ENCODE results near the gene PPP1R13B. TPM values are rescaled to one million over a fixed set of nuclear protein-coding genes. Genes with fewer than 3 reads are reported as not detected.

The PPP1R13B gene
- total RNA-seq, 3 donors from 2014 or later = 6.4 to 21.8 (median 18.4) TPM

DNA sequence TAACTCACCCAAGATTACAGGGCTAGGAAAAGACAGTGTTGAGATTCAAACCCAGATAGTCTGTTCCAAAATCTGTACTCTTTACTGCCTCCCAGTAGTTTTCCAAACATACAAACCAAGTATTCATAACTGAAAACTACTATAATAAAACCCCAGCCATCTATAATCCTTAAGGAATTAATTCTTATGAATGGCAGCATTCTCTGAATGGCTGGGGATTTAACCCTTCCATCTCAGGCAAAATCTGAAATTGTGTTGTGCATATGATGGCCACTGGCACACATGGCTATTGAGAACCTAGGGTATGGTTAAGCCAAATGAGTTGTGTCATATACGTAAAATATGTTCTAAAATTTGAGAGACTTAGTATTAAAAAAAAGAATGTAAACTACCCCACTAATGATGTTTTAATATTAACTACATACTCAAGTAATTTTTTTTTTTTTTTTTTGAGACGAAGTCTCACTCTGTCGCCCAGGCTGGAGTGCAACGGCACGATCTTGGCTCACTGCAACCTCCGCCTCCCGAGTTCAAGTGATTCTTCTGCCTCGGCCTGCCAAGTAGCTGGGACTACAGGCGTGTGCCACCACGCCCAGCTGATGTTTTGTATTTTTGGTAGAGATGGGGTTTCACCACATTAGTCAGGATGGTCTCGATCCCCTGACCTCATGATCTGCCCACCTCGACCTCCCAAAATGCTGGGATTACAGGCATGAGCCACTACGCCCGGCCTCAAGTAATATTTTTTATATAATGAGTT is 16.7 kb downstream of the PPP1R13B start:
- H3K36me3 ChIP-seq = no peaks in the 10 kb centered on the region
- H3K4me1 ChIP-seq = no peaks in the 10 kb centered on the region
- no peak for DNase-seq (ENCODE audit: low spot score in 2 of 2)
- intact Hi-C loops (cut with DNase I; ENCODE audit: low total_unique reads) = loop anchor here (10.0 kb wide), 1 partner anchor 1836 kb away; no protein-coding TSS in a partner anchor
- no peak overlapping the region for H3K4me3 ChIP-seq
- TF ChIP-seq, protein P1, sequence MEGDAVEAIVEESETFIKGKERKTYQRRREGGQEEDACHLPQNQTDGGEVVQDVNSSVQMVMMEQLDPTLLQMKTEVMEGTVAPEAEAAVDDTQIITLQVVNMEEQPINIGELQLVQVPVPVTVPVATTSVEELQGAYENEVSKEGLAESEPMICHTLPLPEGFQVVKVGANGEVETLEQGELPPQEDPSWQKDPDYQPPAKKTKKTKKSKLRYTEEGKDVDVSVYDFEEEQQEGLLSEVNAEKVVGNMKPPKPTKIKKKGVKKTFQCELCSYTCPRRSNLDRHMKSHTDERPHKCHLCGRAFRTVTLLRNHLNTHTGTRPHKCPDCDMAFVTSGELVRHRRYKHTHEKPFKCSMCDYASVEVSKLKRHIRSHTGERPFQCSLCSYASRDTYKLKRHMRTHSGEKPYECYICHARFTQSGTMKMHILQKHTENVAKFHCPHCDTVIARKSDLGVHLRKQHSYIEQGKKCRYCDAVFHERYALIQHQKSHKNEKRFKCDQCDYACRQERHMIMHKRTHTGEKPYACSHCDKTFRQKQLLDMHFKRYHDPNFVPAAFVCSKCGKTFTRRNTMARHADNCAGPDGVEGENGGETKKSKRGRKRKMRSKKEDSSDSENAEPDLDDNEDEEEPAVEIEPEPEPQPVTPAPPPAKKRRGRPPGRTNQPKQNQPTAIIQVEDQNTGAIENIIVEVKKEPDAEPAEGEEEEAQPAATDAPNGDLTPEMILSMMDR (IDR thresholded peaks at IDR 0.05) = no peak
- H3K27ac ChIP-seq = no peak overlapping the region
- H3K9me3 ChIP-seq = no peaks in the 10 kb centered on the region
- no peaks in the 10 kb centered on the region for H3K27me3 ChIP-seq

DNA sequence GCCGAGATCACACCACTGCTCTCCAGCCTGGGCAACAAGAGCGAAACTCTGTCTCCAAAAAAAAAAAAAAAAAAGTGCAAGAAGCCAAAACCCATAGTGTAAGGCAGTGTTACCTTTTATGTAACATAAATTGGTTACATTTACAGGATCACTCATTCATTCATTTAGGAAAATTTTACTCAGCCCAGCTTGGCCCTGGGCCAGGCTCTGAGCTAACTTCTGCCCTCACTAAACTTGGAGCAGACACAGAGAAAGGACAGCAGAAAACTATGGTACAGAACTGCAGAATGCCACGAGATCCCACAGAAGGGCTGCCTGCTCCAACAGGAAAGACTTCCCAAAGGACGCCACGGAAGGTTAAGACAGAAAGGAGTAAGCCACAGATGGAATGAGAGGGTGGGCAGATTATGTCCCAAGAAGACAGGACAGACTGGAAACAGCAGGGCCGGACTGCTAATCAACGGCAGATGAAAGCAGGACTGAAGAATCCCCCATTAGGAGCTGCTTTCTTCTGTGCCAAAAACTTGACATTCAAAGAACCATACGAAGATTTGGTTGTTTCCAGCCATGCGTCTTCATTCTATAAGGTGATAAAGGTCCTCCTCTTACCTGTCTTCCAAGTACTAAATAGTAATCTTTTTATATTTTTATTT is 18.9 kb downstream of the PPP1R13B start:
- Histone ChIP-seq H3K36me3 (no peaks in the 10 kb centered on the region), H3K27me3 (no peaks in the 10 kb centered on the region), H3K9me3 (no peaks in the 10 kb centered on the region), H3K27ac (no peak overlapping the region), H3K4me1 (no peaks in the 10 kb centered on the region), H3K4me3 (no peak overlapping the region)
- intact Hi-C loops (cut with DNase I; ENCODE audit: low total_unique reads) = no loop called here
- no peak for TF ChIP-seq POLR2AphosphoS5 (IDR thresholded peaks at IDR 0.05)
- TF ChIP-seq POLR2A (IDR thresholded peaks at IDR 0.05) = no peak
- TF ChIP-seq, protein P1 (IDR thresholded peaks at IDR 0.05) = no peak
- DNase-seq (ENCODE audit: low spot score in 2 of 2) = no peak

DNA sequence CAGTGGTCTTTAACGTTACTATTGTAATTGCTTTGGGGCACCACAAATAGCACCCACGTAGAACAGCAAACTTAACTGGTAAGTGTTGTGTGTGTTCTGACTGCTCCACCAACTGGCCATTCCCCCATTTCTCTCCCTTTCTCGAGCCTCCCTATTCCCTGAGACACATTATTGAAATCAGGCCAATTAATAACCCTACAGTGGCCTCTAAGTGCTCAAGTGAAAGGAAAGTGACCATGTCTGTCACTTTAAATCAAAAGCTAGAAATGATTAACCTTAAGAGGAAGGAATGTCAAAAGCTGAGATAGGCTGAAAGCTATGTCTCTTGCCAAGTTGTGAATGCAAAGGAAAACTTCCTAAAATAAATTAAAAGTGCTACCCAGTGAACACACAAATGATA is 22.3 kb downstream of the PPP1R13B start:
- intact Hi-C loops (cut with DNase I; ENCODE audit: low total_unique reads) = no loop called here
- Histone ChIP-seq H3K9me3 (no peaks in the 10 kb centered on the region), H3K4me1 (no peaks in the 10 kb centered on the region), H3K27ac (no peak overlapping the region), H3K36me3 (no peaks in the 10 kb centered on the region), H3K27me3 (no peaks in the 10 kb centered on the region), H3K4me3 (no peak overlapping the region)
- TF ChIP-seq, protein P1 (IDR thresholded peaks at IDR 0.05) = no peak
- TF ChIP-seq POLR2AphosphoS5 (IDR thresholded peaks at IDR 0.05) (no peak), POLR2A (IDR thresholded peaks at IDR 0.05) (no peak)
- no peak for DNase-seq (ENCODE audit: low spot score in 2 of 2)

DNA sequence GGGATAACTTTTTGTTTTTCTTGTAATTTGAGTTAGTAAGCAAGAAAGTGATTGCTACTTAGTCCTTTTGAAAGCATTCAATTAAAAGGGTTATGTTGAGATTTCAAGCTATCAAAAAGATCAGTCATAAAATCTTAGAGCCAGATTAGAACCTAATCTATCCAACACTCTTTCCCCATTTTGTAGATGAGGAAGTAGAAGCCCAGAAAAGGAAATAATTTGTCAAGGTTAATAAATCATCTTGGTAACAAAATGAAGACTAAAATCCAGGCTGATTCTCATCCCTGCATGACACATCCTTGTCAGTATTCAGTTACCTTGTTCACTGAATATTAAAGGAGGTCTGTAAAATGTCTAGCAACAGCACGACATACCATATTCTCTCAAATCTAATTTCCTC is 26.5 kb downstream of the PPP1R13B start:
- Histone ChIP-seq H3K36me3 (no peaks in the 10 kb centered on the region), H3K4me1 (no peaks in the 10 kb centered on the region), H3K27me3 (no peaks in the 10 kb centered on the region), H3K27ac (no peak overlapping the region), H3K4me3 (no peak overlapping the region), H3K9me3 (no peaks in the 10 kb centered on the region)
- DNase-seq (ENCODE audit: low spot score in 2 of 2) = no peak
- intact Hi-C loops (cut with DNase I; ENCODE audit: low total_unique reads) = no loop called here
- TF ChIP-seq, protein P1 (IDR thresholded peaks at IDR 0.05) = no peak
- TF ChIP-seq POLR2A (IDR thresholded peaks at IDR 0.05) (no peak), POLR2AphosphoS5 (IDR thresholded peaks at IDR 0.05) (no peak)

DNA sequence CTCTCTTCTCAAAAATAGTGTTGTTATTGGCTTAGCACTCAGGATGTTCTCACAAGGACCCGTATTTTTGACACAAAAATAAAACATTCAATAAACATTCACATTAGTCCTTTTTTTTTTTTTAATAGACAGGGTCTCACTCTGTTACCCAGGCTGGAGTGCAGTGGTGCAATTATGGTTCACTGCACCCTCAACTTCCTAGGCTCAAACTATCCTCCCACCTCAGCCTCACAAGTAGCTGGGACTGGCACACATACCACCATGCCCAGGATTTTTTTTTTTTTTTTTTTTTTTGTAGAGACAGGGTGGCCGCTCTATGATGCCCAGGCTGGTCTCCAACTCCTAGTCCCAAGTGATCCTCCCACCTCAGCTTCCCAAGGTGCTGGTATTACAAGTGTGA is 27.0 kb downstream of the PPP1R13B start:
- Histone ChIP-seq H3K4me1 (no peaks in the 10 kb centered on the region), H3K4me3 (peak overlapping the region in 1 of 3 donors; percentile 9), H3K36me3 (no peaks in the 10 kb centered on the region), H3K27me3 (no peaks in the 10 kb centered on the region), H3K27ac (peak overlapping the region in 1 of 2 donors; percentile 74), H3K9me3 (no peaks in the 10 kb centered on the region)
- TF ChIP-seq POLR2A (IDR thresholded peaks at IDR 0.05) (no peak), POLR2AphosphoS5 (IDR thresholded peaks at IDR 0.05) (no peak)
- TF ChIP-seq, protein P1 (IDR thresholded peaks at IDR 0.05) = no peak
- intact Hi-C loops (cut with DNase I; ENCODE audit: low total_unique reads) = no loop called here
- no peak for DNase-seq (ENCODE audit: low spot score in 2 of 2)

Measured in breast epithelium (tissue), 4 donors.